ENCODE data around the gene SLC9A2.

DNA sequence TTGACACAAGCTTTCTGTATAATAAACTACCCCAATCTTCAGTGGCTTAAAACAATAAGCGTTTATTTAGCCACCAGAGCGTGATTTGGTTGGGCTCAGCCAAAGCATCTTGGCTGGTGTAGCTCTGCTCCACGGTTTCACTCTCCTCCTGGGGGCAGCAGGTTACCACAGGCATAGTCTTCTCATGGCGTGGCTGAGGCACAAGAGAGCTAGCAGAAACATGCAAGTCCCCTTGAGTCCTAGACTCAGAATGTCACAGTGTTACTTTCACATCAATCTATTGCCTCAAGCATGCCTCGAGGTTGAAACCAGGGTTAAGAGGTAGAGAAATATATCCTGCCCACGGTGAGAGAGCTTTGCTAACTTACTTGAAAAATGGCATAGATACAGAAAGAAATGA is 19.9 kb upstream of the SLC9A2 start:
- TF ChIP-seq EZH2 (IDR thresholded peaks at IDR 0.05; ENCODE audit: insufficient read depth, low read length) = no peak
- TF ChIP-seq, protein P1, sequence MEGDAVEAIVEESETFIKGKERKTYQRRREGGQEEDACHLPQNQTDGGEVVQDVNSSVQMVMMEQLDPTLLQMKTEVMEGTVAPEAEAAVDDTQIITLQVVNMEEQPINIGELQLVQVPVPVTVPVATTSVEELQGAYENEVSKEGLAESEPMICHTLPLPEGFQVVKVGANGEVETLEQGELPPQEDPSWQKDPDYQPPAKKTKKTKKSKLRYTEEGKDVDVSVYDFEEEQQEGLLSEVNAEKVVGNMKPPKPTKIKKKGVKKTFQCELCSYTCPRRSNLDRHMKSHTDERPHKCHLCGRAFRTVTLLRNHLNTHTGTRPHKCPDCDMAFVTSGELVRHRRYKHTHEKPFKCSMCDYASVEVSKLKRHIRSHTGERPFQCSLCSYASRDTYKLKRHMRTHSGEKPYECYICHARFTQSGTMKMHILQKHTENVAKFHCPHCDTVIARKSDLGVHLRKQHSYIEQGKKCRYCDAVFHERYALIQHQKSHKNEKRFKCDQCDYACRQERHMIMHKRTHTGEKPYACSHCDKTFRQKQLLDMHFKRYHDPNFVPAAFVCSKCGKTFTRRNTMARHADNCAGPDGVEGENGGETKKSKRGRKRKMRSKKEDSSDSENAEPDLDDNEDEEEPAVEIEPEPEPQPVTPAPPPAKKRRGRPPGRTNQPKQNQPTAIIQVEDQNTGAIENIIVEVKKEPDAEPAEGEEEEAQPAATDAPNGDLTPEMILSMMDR (IDR thresholded peaks at IDR 0.05; ENCODE audit: insufficient read depth, low read depth, low read length) = no peak
